Astrocyte (in vitro differentiated cells and primary cell): ENCODE results near the gene OXLD1.

Experiments used
- EZH2 ChIP-seq: IDR thresholded peaks from 2 replicates; pipeline ENCODE4 v1.6.1; 2012; ENCODE audit warnings: mild to moderate bottlenecking, low read length, inconsistent platforms; ENCODE audit not compliant: insufficient read depth
- TF ChIP-seq, protein P1 (sequence below): IDR thresholded peaks from 2 replicates; pipeline ENCODE4 v1.5.1; 2011; ENCODE audit warnings: low read depth, mild to moderate bottlenecking, inconsistent platforms, low read length, moderate library complexity; ENCODE audit not compliant: insufficient read depth

DNA sequence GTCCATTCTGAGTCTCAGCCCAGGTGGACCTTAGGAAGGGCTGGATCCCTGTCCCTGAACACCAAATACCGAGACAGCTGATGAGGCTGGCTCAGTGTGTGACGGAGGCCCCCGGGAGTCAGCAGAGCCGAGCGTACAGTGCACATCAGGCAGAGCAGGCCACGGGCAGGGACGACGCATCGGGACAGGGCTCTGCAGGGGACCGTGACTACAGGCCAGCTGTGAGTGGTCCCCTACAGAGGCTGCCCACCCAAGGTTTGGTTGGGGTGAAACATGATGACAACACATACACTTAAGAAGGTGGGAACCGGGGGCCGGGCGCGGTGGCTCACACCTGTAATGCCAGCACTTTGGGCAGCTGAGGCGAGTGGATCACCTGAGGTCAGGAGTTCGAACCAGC is 6.5 kb upstream of the OXLD1 start:
- TF ChIP-seq, protein P1, sequence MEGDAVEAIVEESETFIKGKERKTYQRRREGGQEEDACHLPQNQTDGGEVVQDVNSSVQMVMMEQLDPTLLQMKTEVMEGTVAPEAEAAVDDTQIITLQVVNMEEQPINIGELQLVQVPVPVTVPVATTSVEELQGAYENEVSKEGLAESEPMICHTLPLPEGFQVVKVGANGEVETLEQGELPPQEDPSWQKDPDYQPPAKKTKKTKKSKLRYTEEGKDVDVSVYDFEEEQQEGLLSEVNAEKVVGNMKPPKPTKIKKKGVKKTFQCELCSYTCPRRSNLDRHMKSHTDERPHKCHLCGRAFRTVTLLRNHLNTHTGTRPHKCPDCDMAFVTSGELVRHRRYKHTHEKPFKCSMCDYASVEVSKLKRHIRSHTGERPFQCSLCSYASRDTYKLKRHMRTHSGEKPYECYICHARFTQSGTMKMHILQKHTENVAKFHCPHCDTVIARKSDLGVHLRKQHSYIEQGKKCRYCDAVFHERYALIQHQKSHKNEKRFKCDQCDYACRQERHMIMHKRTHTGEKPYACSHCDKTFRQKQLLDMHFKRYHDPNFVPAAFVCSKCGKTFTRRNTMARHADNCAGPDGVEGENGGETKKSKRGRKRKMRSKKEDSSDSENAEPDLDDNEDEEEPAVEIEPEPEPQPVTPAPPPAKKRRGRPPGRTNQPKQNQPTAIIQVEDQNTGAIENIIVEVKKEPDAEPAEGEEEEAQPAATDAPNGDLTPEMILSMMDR: no peak
- no peak for TF ChIP-seq EZH2
